Activated CD4-positive, CD25-positive, alpha-beta regulatory T cell (primary cell): ENCODE results near the gene OR1M1.
"Not testable (repeated sequence)": the region's sequence is repeated elsewhere in the genome, so short reads cannot be mapped to it uniquely, and the experiment has no call there.

Experiments
- DNase-seq, 4 experiments: peaks; one replicate each; lab custom pipeline; 2025; lab: John Stamatoyannopoulos, UW

Gene OR1M1

GRCh38 chr19:9086761-9087160 is at the start of gene OR1M1:
Gene OR1M1 (plus strand): TSS chr19:9087061. CDS start chr19:9093245, 6,184 bp downstream.
- no peak for DNase-seq

- no peak for DNase-seq
Observed at GRCh38 chr19:9037400-9038062, 49.3 kb upstream of the OR1M1 start.

GRCh38 chr19:9039728-9040127 is 47.1 kb upstream of the OR1M1 start:
- no peak for DNase-seq

GRCh38 chr19:9040131-9040530 is 46.7 kb upstream of the OR1M1 start:
- DNase-seq, result no peak

GRCh38 chr19:9041023-9041422 is 45.8 kb upstream of the OR1M1 start:
- DNase-seq, result no peak

GRCh38 chr19:9043524-9043923 is 43.3 kb upstream of the OR1M1 start:
- DNase-seq, result no peak

- DNase-seq, result no peak
Observed at GRCh38 chr19:9044449-9044848, 42.4 kb upstream of the OR1M1 start.

GRCh38 chr19:9046694-9047093 is 40.2 kb upstream of the OR1M1 start:
- no peak for DNase-seq

- no peak for DNase-seq
Observed at GRCh38 chr19:9052894-9053293, 34.0 kb upstream of the OR1M1 start.

- not testable (repeated sequence) for DNase-seq
Observed at GRCh38 chr19:9053674-9054073, 33.2 kb upstream of the OR1M1 start.

- no peak for DNase-seq
Observed at GRCh38 chr19:9054207-9054606, 32.7 kb upstream of the OR1M1 start.

GRCh38 chr19:9054765-9055164 is 32.1 kb upstream of the OR1M1 start:
- no peak for DNase-seq

- DNase-seq, result not testable (repeated sequence)
Observed at GRCh38 chr19:9056131-9056530, 30.7 kb upstream of the OR1M1 start.

GRCh38 chr19:9057505-9058258 is 29.2 kb upstream of the OR1M1 start:
- DNase-seq, result no peak

GRCh38 chr19:9058905-9059667 is 27.8 kb upstream of the OR1M1 start:
- DNase-seq, result no peak

GRCh38 chr19:9060564-9061340 is 26.1 kb upstream of the OR1M1 start:
- no peak for DNase-seq

- no peak for DNase-seq
Observed at GRCh38 chr19:9061879-9062278, 25.0 kb upstream of the OR1M1 start.

- no peak for DNase-seq
Observed at GRCh38 chr19:9065457-9066014, 21.3 kb upstream of the OR1M1 start.

GRCh38 chr19:9070066-9070465 is 16.8 kb upstream of the OR1M1 start:
- DNase-seq, result no peak

GRCh38 chr19:9071720-9072119 is 15.1 kb upstream of the OR1M1 start:
- DNase-seq, result not testable (repeated sequence)

GRCh38 chr19:9073806-9074205 is 13.1 kb upstream of the OR1M1 start:
- no peak for DNase-seq
